Neuronal stem cell (in vitro differentiated cells): ENCODE data around the gene TBX5.

Source experiments
- DNase-seq: peaks from one replicate; pipeline ENCODE4 v3.0.0-alpha.2; 2013; ENCODE audit warnings: low spot score
- H2AFZ ChIP-seq: one replicate; pipeline ENCODE4 v1.6.1; 2013; ENCODE audit warnings: mild to moderate bottlenecking, low read length, inconsistent platforms
- H2AK5ac ChIP-seq: 2 replicates; pipeline ENCODE4 v1.6.1; 2013; ENCODE audit warnings: low read depth, mild to moderate bottlenecking, inconsistent platforms, low read length, moderate library complexity, mixed read lengths
- H2BK120ac ChIP-seq: 2 replicates; pipeline ENCODE4 v1.6.1; 2013; ENCODE audit warnings: low read depth, mild to moderate bottlenecking, inconsistent platforms, low read length, moderate library complexity, mixed read lengths
- H2BK12ac ChIP-seq: one replicate; pipeline ENCODE4 v1.6.1; 2013; ENCODE audit warnings: low read length, inconsistent platforms
- H2BK15ac ChIP-seq: 2 replicates; pipeline ENCODE4 v1.6.1; 2013; ENCODE audit warnings: mild to moderate bottlenecking, low read length, inconsistent platforms, mixed read lengths
- H2BK5ac ChIP-seq: one replicate; pipeline ENCODE4 v1.6.1; 2013; ENCODE audit warnings: inconsistent platforms, mild to moderate bottlenecking, low read length, moderate library complexity
- H3K14ac ChIP-seq: one replicate; pipeline ENCODE4 v1.6.1; 2013; ENCODE audit warnings: low read length, inconsistent platforms
- H3K18ac ChIP-seq: 2 replicates; pipeline ENCODE4 v1.6.1; 2013; ENCODE audit warnings: low read length, inconsistent platforms
- H3K23ac ChIP-seq: 2 replicates; pipeline ENCODE4 v1.6.1; 2013; ENCODE audit warnings: low read depth, mild to moderate bottlenecking, mixed read lengths, low read length, inconsistent platforms; ENCODE audit not compliant: poor library complexity
- H3K27ac ChIP-seq: replicated peaks from 3 replicates; pipeline ENCODE4 v1.5.1; 2013; ENCODE audit warnings: low read length, inconsistent platforms
- H3K27me3 ChIP-seq, 3 experiments: 2 replicates each; pipeline ENCODE4 v1.6.1; 2013; ENCODE audit warnings: low read length in 3 of 3, mild to moderate bottlenecking in 2 of 3, inconsistent platforms in 1 of 3, low read depth in 1 of 3, mixed read lengths in 1 of 3, moderate library complexity in 1 of 3; ENCODE audit not compliant: control insufficient read depth in 3 of 3, insufficient read depth in 3 of 3
- H3K36me3 ChIP-seq, 2 donors: replicated peaks in 1 of 2; 2 replicates each; pipeline ENCODE4 v1.6.1; 2013; ENCODE audit warnings: low read length in 2 of 2; ENCODE audit not compliant: control insufficient read depth in 2 of 2, insufficient read depth in 2 of 2
- H3K4ac ChIP-seq: 2 replicates; pipeline ENCODE4 v1.6.1; 2013; ENCODE audit warnings: inconsistent platforms, mild to moderate bottlenecking, low read length, moderate library complexity
- H3K4me1 ChIP-seq, 2 donors: 1 replicate in 1 of 2; 2 replicates in 1 of 2; pipeline ENCODE4 v1.6.1; 2013; ENCODE audit warnings: low read length in 2 of 2, low read depth in 1 of 2; ENCODE audit not compliant: control insufficient read depth in 2 of 2, insufficient read depth in 1 of 2
- H3K4me2 ChIP-seq: one replicate; pipeline ENCODE4 v1.6.1; 2013; ENCODE audit warnings: mild to moderate bottlenecking, low read length, inconsistent platforms; ENCODE audit not compliant: insufficient read depth, poor library complexity, severe bottlenecking
- H3K4me3 ChIP-seq, 2 donors: 2 replicates each; pipeline ENCODE4 v1.5.1; 2013; ENCODE audit warnings: low read length in 2 of 2, mild to moderate bottlenecking in 2 of 2, inconsistent platforms in 1 of 2, moderate library complexity in 1 of 2
- H3K79me1 ChIP-seq: one replicate; pipeline ENCODE4 v1.6.1; 2013; ENCODE audit warnings: low read depth, mild to moderate bottlenecking, inconsistent platforms, low read length, moderate library complexity
- H3K9ac ChIP-seq: one replicate; pipeline ENCODE4 v1.6.1; 2013; ENCODE audit warnings: mild to moderate bottlenecking, low read depth, low read length, inconsistent platforms; ENCODE audit not compliant: poor library complexity
- H3K9me3 ChIP-seq, 2 donors: replicated peaks in 1 of 2; 2 replicates each; pipeline versions ENCODE3 to v1.6.1; 2013; ENCODE audit warnings: low read length in 2 of 2, mild to moderate bottlenecking in 2 of 2, inconsistent platforms in 1 of 2, low read depth in 1 of 2, mixed read lengths in 1 of 2, moderate library complexity in 1 of 2; ENCODE audit not compliant: control insufficient read depth in 2 of 2, insufficient read depth in 1 of 2
- H4K8ac ChIP-seq: one replicate; pipeline ENCODE4 v1.6.1; 2013; ENCODE audit warnings: low read depth, mild to moderate bottlenecking, inconsistent platforms, low read length, moderate library complexity
- H4K91ac ChIP-seq: one replicate; pipeline ENCODE4 v1.6.1; 2013; ENCODE audit warnings: low read length, low read depth, mild to moderate bottlenecking, inconsistent platforms; ENCODE audit not compliant: poor library complexity
- WGBS, 2 donors: extraction: QIAGEN DNeasy Blood & Tissue Kit; methylation state at CpG; one replicate each; pipeline ENCODE4 v1.1.7; 2013; ENCODE audit warnings: missing lambda C conversion rate in 2 of 2, mixed read lengths in 1 of 2; ENCODE audit not compliant: insufficient read length in 2 of 2, insufficient replicate concordance in 1 of 2; ENCODE audit errors: extremely low coverage in 2 of 2; 5-methylcytosine and 5-hydroxymethylcytosine counted together

Gene TBX5

DNA sequence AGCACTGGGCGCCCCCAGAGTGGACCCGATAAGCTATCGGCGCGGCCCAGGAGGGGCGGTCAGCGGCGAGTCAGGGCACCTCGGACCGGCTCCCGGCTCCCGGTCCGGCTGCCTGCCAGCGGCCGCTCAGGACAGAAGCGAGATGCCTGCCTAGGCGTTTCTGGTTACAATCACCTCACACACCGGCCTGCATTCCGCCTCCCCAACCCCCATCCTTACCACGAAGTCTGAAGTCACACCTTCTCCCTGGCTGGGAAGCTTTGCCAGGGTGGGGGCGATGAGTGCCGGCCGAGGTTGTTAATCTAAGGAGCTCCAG lies 42.6 kb upstream of the TBX5 start:
- Histone ChIP-seq H3K4me3 (no peak overlapping the region), H3K4ac (no peak overlapping the region), H3K14ac (no peak overlapping the region), H3K27me3 (peaks cover 39 to 88% (median 83%) of the 10 kb centered on the region in 3 experiments), H2AK5ac (no peak overlapping the region), H2AFZ (no peak overlapping the region), H3K18ac (no peak overlapping the region), H3K4me1 (no peaks in the 10 kb centered on the region), H3K27ac (no peak overlapping the region), H3K23ac (peak overlapping the region; percentile 68), H2BK120ac (no peak overlapping the region), H2BK15ac (no peak overlapping the region), H3K79me1 (no peaks in the 10 kb centered on the region), H3K9me3 (peaks cover 0 to 2% of the 10 kb centered on the region in 2 donors), H4K8ac (no peak overlapping the region), H3K4me2 (no peak overlapping the region), H2BK5ac (no peak overlapping the region), H3K36me3 (no peaks in the 10 kb centered on the region), H2BK12ac (no peak overlapping the region), H3K9ac (no peak overlapping the region), H4K91ac (no peak overlapping the region)
- WGBS, 2 donors, result no CpG with 5 or more reads among the region's 23 CpGs
- DNase-seq, result no peak

DNA sequence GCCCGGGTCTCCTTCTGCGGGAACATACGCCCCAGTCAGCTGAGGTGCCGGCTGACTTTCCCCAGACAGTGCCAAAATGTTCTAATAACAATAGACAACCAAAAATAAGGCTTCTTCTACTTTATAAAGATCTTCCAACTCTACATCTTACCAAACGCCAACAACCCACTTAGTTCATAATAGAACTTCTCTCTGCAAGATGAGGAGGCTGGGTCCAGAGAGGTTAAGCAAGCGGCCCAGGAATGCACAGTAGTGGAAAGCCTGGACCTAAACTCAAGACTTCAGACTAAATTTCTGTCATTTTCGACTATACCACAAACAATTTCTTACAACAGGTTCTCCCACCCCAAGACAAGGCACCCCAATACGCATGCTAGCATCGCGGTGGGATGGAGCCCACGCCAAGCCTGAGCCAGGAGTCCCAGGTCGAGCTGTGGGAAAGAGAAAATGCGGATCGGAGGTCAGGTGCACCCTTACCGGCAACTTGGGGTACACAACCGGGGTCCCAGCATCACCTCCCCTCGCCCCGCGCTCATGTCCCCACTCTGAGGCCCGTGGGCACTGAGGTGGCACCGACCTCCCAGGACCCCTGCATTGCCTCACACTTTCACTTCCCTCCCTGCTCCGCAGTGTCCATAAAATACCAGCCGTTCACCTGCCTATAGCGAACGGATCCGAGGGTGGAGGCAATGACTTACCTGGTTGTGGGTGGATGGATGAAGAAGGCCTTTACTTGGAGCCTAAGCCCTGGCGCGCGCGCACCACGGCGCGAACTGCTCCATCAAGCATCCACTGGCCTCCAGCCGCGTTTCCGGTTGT lies 42.1 kb upstream of the TBX5 start:
- Histone ChIP-seq H3K4me1 (no peaks in the 10 kb centered on the region), H3K4ac (no peak overlapping the region), H2AK5ac (no peak overlapping the region), H4K8ac (no peak overlapping the region), H3K36me3 (no peaks in the 10 kb centered on the region), H2BK5ac (no peak overlapping the region), H3K4me2 (no peak overlapping the region), H3K79me1 (no peaks in the 10 kb centered on the region), H3K27me3 (peaks cover 45 to 94% (median 89%) of the 10 kb centered on the region in 3 experiments), H3K4me3 (no peak overlapping the region), H3K18ac (no peak overlapping the region), H2BK120ac (no peak overlapping the region), H3K23ac (peak overlapping the region; percentile 68), H2BK12ac (no peak overlapping the region), H2AFZ (no peak overlapping the region), H2BK15ac (no peak overlapping the region), H3K14ac (no peak overlapping the region), H3K9ac (no peak overlapping the region), H3K9me3 (peaks cover 0 to 2% of the 10 kb centered on the region in 2 donors), H3K27ac (no peak overlapping the region), H4K91ac (no peak overlapping the region)
- no peak for DNase-seq
- WGBS, 2 donors, result no CpG with 5 or more reads among the region's 36 CpGs

DNA sequence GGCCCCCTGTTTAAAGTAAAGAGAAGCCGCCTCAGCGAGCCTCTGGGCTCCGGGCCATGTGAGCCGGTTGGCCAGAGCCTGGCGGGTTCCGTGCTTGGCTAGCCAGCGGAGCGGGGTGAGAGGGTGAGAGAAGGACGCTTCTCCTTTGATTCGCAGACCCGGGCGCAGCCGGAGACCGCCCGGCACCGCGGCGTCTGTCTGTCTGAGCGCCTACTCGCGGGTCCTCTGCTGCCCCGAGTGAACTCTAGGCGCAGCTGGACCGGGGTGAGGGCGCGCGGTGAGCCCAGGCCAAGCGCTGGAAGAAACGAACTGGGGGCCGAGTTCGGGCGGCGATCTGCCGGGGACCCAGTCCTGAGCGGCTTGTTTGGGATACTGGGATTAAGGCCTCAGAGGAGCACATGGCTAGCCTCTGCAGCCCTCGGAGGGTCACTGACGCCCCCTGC lies 41.4 kb upstream of the TBX5 start:
- H2AFZ ChIP-seq, result no peak overlapping the region
- no peak overlapping the region for H3K4me2 ChIP-seq
- H3K36me3 ChIP-seq, result no peaks in the 10 kb centered on the region
- H2BK120ac ChIP-seq, result no peak overlapping the region
- H3K4me3 ChIP-seq, result no peak overlapping the region
- no CpG with 5 or more reads among the region's 37 CpGs for WGBS, 2 donors
- H3K9ac ChIP-seq, result no peak overlapping the region
- peaks cover 0 to 2% of the 10 kb centered on the region in 2 donors for H3K9me3 ChIP-seq
- H2BK12ac ChIP-seq, result no peak overlapping the region
- no peak for DNase-seq
- H3K27ac ChIP-seq, result no peak overlapping the region
- no peak overlapping the region for H2AK5ac ChIP-seq
- no peak overlapping the region for H3K4ac ChIP-seq
- no peak overlapping the region for H2BK15ac ChIP-seq
- no peaks in the 10 kb centered on the region for H3K4me1 ChIP-seq
- no peaks in the 10 kb centered on the region for H3K79me1 ChIP-seq
- no peak overlapping the region for H3K14ac ChIP-seq
- peak overlapping the region; percentile 16 for H3K18ac ChIP-seq
- no peak overlapping the region for H4K8ac ChIP-seq
- no peak overlapping the region for H2BK5ac ChIP-seq
- H3K27me3 ChIP-seq, result peaks cover 49 to 96% (median 95%) of the 10 kb centered on the region in 3 experiments
- no peak overlapping the region for H3K23ac ChIP-seq
- no peak overlapping the region for H4K91ac ChIP-seq

DNA sequence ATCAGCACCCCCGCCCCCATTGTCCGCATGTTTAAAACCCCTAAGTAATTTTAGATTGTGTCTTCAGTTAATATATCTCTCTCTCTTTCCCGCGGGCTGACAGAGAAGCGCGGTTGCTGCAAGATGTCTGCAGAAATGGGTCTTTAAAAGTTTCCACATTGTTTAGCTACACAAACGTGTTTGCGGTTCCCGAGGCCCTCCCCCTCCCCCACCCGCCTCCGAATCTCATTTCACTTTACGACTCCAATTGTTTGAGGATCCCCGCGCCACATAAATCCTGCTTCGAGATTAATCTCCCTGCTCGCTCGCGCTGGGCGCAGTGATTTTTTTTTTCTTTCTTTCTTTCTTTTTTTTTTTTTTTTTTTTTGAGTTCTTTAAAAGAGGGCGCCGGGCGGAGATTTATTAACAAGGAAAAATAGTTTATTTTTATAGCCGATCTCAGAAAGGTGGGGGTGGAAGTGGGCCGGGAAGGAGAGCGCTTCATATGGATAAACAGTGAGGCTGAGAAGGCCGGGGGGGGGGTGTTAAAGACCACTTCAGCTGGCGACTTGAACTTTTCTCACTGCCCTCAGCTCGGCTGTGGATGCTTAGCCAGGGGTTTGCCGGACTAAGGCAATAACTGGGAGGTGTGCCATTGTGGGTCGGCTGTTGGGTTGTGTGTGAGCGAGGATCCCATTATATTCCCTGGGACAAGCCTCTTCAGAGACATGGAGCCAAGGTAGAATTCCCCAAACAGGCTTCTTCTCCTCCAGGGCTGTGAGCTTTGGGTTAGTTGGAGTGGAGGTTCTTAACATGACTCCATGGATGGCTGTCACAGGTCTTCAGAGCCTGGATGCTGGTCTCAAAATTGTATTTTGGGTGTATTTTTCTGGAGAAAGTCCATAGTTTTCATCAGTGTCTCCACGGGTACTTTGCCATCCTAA lies 39.7 kb upstream of the TBX5 start:
- H3K4me3 ChIP-seq, result no peak overlapping the region

More for the DNA sequence above, 39.7 kb upstream of the TBX5 start:
- WGBS, 2 donors, result no CpG with 5 or more reads among the region's 32 CpGs
- peaks cover 0 to 4% of the 10 kb centered on the region in 2 donors for H3K9me3 ChIP-seq
- H3K14ac ChIP-seq, result no peak overlapping the region
- DNase-seq, result no peak
- H4K91ac ChIP-seq, result no peak overlapping the region
- H2BK12ac ChIP-seq, result no peak overlapping the region
- no peak overlapping the region for H2AK5ac ChIP-seq
- H3K18ac ChIP-seq, result no peak overlapping the region
- no peak overlapping the region for H3K23ac ChIP-seq
- H2BK120ac ChIP-seq, result no peak overlapping the region
- H2AFZ ChIP-seq, result no peak overlapping the region
- H4K8ac ChIP-seq, result no peak overlapping the region
- no peak overlapping the region for H3K9ac ChIP-seq
- H3K4me2 ChIP-seq, result no peak overlapping the region
- no peaks in the 10 kb centered on the region for H3K79me1 ChIP-seq
- H3K36me3 ChIP-seq, result no peaks in the 10 kb centered on the region
- H3K4ac ChIP-seq, result no peak overlapping the region
- peaks cover 62 to 99% (median 97%) of the 10 kb centered on the region in 3 experiments for H3K27me3 ChIP-seq
- H3K27ac ChIP-seq, result no peak overlapping the region
- H2BK15ac ChIP-seq, result no peak overlapping the region
- H2BK5ac ChIP-seq, result no peak overlapping the region
- H3K4me1 ChIP-seq, result no peaks in the 10 kb centered on the region
